ENCODE results near the gene SERAC1.
"Not testable (repeated sequence)": the region's sequence is repeated elsewhere in the genome, so short reads cannot be mapped to it uniquely, and the experiment has no call there.

- not testable (repeated sequence) for TF ChIP-seq POLR2A (IDR thresholded peaks at IDR 0.05; ENCODE audit: low read depth, low read length); ELK1 (IDR thresholded peaks at IDR 0.05; ENCODE audit: low read depth, low read length); NFYB (IDR thresholded peaks at IDR 0.05; ENCODE audit: insufficient read depth, low read depth, low read length); NR2C1 (IDR thresholded peaks at IDR 0.05); EZH2 (IDR thresholded peaks at IDR 0.05; ENCODE audit: borderline replicate concordance, control insufficient read depth, low read depth, low read length); ATF3 (IDR thresholded peaks at IDR 0.05; ENCODE audit: borderline replicate concordance, extremely low read depth, low read depth, low read length); POLR2AphosphoS5 (IDR thresholded peaks at IDR 0.05; ENCODE audit: low read length); FOXM1 (IDR thresholded peaks at IDR 0.05; ENCODE audit: low read depth, low read length); ZZZ3 (IDR thresholded peaks at IDR 0.05; ENCODE audit: control insufficient read depth, insufficient read length, low read depth); SRF (IDR thresholded peaks at IDR 0.05; ENCODE audit: low read depth in 2 of 2, low read length in 2 of 2)
- TF ChIP-seq, protein P1, sequence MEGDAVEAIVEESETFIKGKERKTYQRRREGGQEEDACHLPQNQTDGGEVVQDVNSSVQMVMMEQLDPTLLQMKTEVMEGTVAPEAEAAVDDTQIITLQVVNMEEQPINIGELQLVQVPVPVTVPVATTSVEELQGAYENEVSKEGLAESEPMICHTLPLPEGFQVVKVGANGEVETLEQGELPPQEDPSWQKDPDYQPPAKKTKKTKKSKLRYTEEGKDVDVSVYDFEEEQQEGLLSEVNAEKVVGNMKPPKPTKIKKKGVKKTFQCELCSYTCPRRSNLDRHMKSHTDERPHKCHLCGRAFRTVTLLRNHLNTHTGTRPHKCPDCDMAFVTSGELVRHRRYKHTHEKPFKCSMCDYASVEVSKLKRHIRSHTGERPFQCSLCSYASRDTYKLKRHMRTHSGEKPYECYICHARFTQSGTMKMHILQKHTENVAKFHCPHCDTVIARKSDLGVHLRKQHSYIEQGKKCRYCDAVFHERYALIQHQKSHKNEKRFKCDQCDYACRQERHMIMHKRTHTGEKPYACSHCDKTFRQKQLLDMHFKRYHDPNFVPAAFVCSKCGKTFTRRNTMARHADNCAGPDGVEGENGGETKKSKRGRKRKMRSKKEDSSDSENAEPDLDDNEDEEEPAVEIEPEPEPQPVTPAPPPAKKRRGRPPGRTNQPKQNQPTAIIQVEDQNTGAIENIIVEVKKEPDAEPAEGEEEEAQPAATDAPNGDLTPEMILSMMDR (IDR thresholded peaks at IDR 0.05 in 2 of 3, conservative IDR thresholded peaks at IDR 0.05 in 1 of 3; ENCODE audit: control insufficient read depth in 2 of 3, extremely low read depth in 1 of 3, insufficient read depth in 1 of 3, low read depth in 3 of 3, low read length in 3 of 3) = not testable (repeated sequence)
- TF ChIP-seq, protein P2, sequence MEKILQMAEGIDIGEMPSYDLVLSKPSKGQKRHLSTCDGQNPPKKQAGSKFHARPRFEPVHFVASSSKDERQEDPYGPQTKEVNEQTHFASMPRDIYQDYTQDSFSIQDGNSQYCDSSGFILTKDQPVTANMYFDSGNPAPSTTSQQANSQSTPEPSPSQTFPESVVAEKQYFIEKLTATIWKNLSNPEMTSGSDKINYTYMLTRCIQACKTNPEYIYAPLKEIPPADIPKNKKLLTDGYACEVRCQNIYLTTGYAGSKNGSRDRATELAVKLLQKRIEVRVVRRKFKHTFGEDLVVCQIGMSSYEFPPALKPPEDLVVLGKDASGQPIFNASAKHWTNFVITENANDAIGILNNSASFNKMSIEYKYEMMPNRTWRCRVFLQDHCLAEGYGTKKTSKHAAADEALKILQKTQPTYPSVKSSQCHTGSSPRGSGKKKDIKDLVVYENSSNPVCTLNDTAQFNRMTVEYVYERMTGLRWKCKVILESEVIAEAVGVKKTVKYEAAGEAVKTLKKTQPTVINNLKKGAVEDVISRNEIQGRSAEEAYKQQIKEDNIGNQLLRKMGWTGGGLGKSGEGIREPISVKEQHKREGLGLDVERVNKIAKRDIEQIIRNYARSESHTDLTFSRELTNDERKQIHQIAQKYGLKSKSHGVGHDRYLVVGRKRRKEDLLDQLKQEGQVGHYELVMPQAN (conservative IDR thresholded peaks at IDR 0.05) = not testable (repeated sequence)
Observed at GRCh38 chr6:158208226-158209030, 40.4 kb upstream of the SERAC1 start.

All from GM12878 (cell line).